Neuronal stem cell (in vitro differentiated cells): ENCODE results near the gene SLC6A18.
A peak's percentile ranks its signal among the peaks of the same experiment; 100 is the strongest.

Experiments
- DNase-seq: peaks from one replicate; pipeline ENCODE4 v3.0.0-alpha.2; 2013; ENCODE audit warnings: low spot score
- H2AFZ ChIP-seq: one replicate; pipeline ENCODE4 v1.6.1; 2013; ENCODE audit warnings: mild to moderate bottlenecking, low read length, inconsistent platforms
- H2AK5ac ChIP-seq: 2 replicates; pipeline ENCODE4 v1.6.1; 2013; ENCODE audit warnings: low read depth, mild to moderate bottlenecking, inconsistent platforms, low read length, moderate library complexity, mixed read lengths
- H2BK120ac ChIP-seq: 2 replicates; pipeline ENCODE4 v1.6.1; 2013; ENCODE audit warnings: low read depth, mild to moderate bottlenecking, inconsistent platforms, low read length, moderate library complexity, mixed read lengths
- H2BK12ac ChIP-seq: one replicate; pipeline ENCODE4 v1.6.1; 2013; ENCODE audit warnings: low read length, inconsistent platforms
- H2BK15ac ChIP-seq: 2 replicates; pipeline ENCODE4 v1.6.1; 2013; ENCODE audit warnings: mild to moderate bottlenecking, low read length, inconsistent platforms, mixed read lengths
- H2BK5ac ChIP-seq: one replicate; pipeline ENCODE4 v1.6.1; 2013; ENCODE audit warnings: inconsistent platforms, mild to moderate bottlenecking, low read length, moderate library complexity
- H3K14ac ChIP-seq: one replicate; pipeline ENCODE4 v1.6.1; 2013; ENCODE audit warnings: low read length, inconsistent platforms
- H3K18ac ChIP-seq: 2 replicates; pipeline ENCODE4 v1.6.1; 2013; ENCODE audit warnings: low read length, inconsistent platforms
- H3K23ac ChIP-seq: 2 replicates; pipeline ENCODE4 v1.6.1; 2013; ENCODE audit warnings: low read depth, mild to moderate bottlenecking, mixed read lengths, low read length, inconsistent platforms; ENCODE audit not compliant: poor library complexity
- H3K27ac ChIP-seq: replicated peaks from 3 replicates; pipeline ENCODE4 v1.5.1; 2013; ENCODE audit warnings: low read length, inconsistent platforms
- H3K27me3 ChIP-seq, 3 experiments: 2 replicates each; pipeline ENCODE4 v1.6.1; 2013; ENCODE audit warnings: low read length in 3 of 3, mild to moderate bottlenecking in 2 of 3, inconsistent platforms in 1 of 3, low read depth in 1 of 3, mixed read lengths in 1 of 3, moderate library complexity in 1 of 3; ENCODE audit not compliant: control insufficient read depth in 3 of 3, insufficient read depth in 3 of 3
- H3K36me3 ChIP-seq, 2 donors: replicated peaks in 1 of 2; 2 replicates each; pipeline ENCODE4 v1.6.1; 2013; ENCODE audit warnings: low read length in 2 of 2; ENCODE audit not compliant: control insufficient read depth in 2 of 2, insufficient read depth in 2 of 2
- H3K4ac ChIP-seq: 2 replicates; pipeline ENCODE4 v1.6.1; 2013; ENCODE audit warnings: inconsistent platforms, mild to moderate bottlenecking, low read length, moderate library complexity
- H3K4me1 ChIP-seq, 2 donors: 1 replicate in 1 of 2; 2 replicates in 1 of 2; pipeline ENCODE4 v1.6.1; 2013; ENCODE audit warnings: low read length in 2 of 2, low read depth in 1 of 2; ENCODE audit not compliant: control insufficient read depth in 2 of 2, insufficient read depth in 1 of 2
- H3K4me2 ChIP-seq: one replicate; pipeline ENCODE4 v1.6.1; 2013; ENCODE audit warnings: mild to moderate bottlenecking, low read length, inconsistent platforms; ENCODE audit not compliant: insufficient read depth, poor library complexity, severe bottlenecking
- H3K4me3 ChIP-seq, 2 donors: 2 replicates each; pipeline ENCODE4 v1.5.1; 2013; ENCODE audit warnings: low read length in 2 of 2, mild to moderate bottlenecking in 2 of 2, inconsistent platforms in 1 of 2, moderate library complexity in 1 of 2
- H3K79me1 ChIP-seq: one replicate; pipeline ENCODE4 v1.6.1; 2013; ENCODE audit warnings: low read depth, mild to moderate bottlenecking, inconsistent platforms, low read length, moderate library complexity
- H3K9ac ChIP-seq: one replicate; pipeline ENCODE4 v1.6.1; 2013; ENCODE audit warnings: mild to moderate bottlenecking, low read depth, low read length, inconsistent platforms; ENCODE audit not compliant: poor library complexity
- H3K9me3 ChIP-seq, 2 donors: replicated peaks in 1 of 2; 2 replicates each; pipeline versions ENCODE3 to v1.6.1; 2013; ENCODE audit warnings: low read length in 2 of 2, mild to moderate bottlenecking in 2 of 2, inconsistent platforms in 1 of 2, low read depth in 1 of 2, mixed read lengths in 1 of 2, moderate library complexity in 1 of 2; ENCODE audit not compliant: control insufficient read depth in 2 of 2, insufficient read depth in 1 of 2
- H4K8ac ChIP-seq: one replicate; pipeline ENCODE4 v1.6.1; 2013; ENCODE audit warnings: low read depth, mild to moderate bottlenecking, inconsistent platforms, low read length, moderate library complexity
- H4K91ac ChIP-seq: one replicate; pipeline ENCODE4 v1.6.1; 2013; ENCODE audit warnings: low read length, low read depth, mild to moderate bottlenecking, inconsistent platforms; ENCODE audit not compliant: poor library complexity
- WGBS, 2 donors: extraction: QIAGEN DNeasy Blood & Tissue Kit; methylation state at CpG; one replicate each; pipeline ENCODE4 v1.1.7; 2013; ENCODE audit warnings: missing lambda C conversion rate in 2 of 2, mixed read lengths in 1 of 2; ENCODE audit not compliant: insufficient read length in 2 of 2, insufficient replicate concordance in 1 of 2; ENCODE audit errors: extremely low coverage in 2 of 2; 5-methylcytosine and 5-hydroxymethylcytosine counted together

Gene SLC6A18

GRCh38 chr5:1262381-1262780 is 37.2 kb downstream of the SLC6A18 start:
- H3K36me3 ChIP-seq: peaks cover 0 to 22% of the 10 kb centered on the region in 2 donors
- no peak overlapping the region for H3K27ac ChIP-seq
- H3K18ac ChIP-seq: no peak overlapping the region
- H3K9me3 ChIP-seq: peaks cover 0 to 37% of the 10 kb centered on the region in 2 donors
- no peak overlapping the region for H2AFZ ChIP-seq
- H3K27me3 ChIP-seq: peaks cover 0 to 4% (median 0%) of the 10 kb centered on the region in 3 experiments
- H3K4me3 ChIP-seq: no peak overlapping the region
- no peak overlapping the region for H3K4me2 ChIP-seq
- no peak overlapping the region for H2BK5ac ChIP-seq
- no peak overlapping the region for H4K8ac ChIP-seq
- no peak overlapping the region for H3K23ac ChIP-seq
- no peak overlapping the region for H2BK12ac ChIP-seq
- peaks cover 0 to 1% of the 10 kb centered on the region in 2 donors for H3K4me1 ChIP-seq
- H3K4ac ChIP-seq: no peak overlapping the region
- H2BK120ac ChIP-seq: no peak overlapping the region
- H3K14ac ChIP-seq: no peak overlapping the region
- DNase-seq: peak; percentile 24
- no peak overlapping the region for H2AK5ac ChIP-seq
- H2BK15ac ChIP-seq: no peak overlapping the region
- H4K91ac ChIP-seq: no peak overlapping the region
- H3K9ac ChIP-seq: no peak overlapping the region
- WGBS, 2 donors: no CpG with 5 or more reads among the region's 1 CpG
- no peaks in the 10 kb centered on the region for H3K79me1 ChIP-seq

- Histone ChIP-seq H2AK5ac (no peak overlapping the region), H4K8ac (no peak overlapping the region), H3K14ac (no peak overlapping the region), H4K91ac (no peak overlapping the region), H2AFZ (no peak overlapping the region), H2BK15ac (no peak overlapping the region), H3K9ac (no peak overlapping the region), H3K36me3 (peaks cover 0 to 22% of the 10 kb centered on the region in 2 donors), H2BK120ac (no peak overlapping the region), H3K4me3 (no peak overlapping the region), H3K27me3 (no peaks in the 10 kb centered on the region), H3K4me2 (no peak overlapping the region), H3K18ac (no peak overlapping the region), H2BK5ac (no peak overlapping the region), H3K23ac (peak overlapping the region; percentile 50), H3K4ac (no peak overlapping the region), H3K27ac (no peak overlapping the region), H3K4me1 (peaks cover 0 to 1% of the 10 kb centered on the region in 2 donors), H3K79me1 (no peaks in the 10 kb centered on the region), H3K9me3 (peaks cover 0 to 39% of the 10 kb centered on the region in 2 donors), H2BK12ac (no peak overlapping the region)
- no CpG with 5 or more reads among the region's 18 CpGs for WGBS, 2 donors
- DNase-seq: no peak
Observed at GRCh38 chr5:1264211-1264610, 39.0 kb downstream of the SLC6A18 start.

- H3K9ac ChIP-seq: no peak overlapping the region
- no peak overlapping the region for H3K4me3 ChIP-seq
- H3K27ac ChIP-seq: no peak overlapping the region
- H2BK120ac ChIP-seq: no peak overlapping the region
- no peak overlapping the region for H3K23ac ChIP-seq
- peaks cover 0 to 37% of the 10 kb centered on the region in 2 donors for H3K9me3 ChIP-seq
- WGBS, 2 donors: no CpG with 5 or more reads among the region's 15 CpGs
- no peak overlapping the region for H2BK12ac ChIP-seq
- no peak overlapping the region for H3K18ac ChIP-seq
- no peak overlapping the region for H3K4ac ChIP-seq
- H2AK5ac ChIP-seq: no peak overlapping the region
- H3K36me3 ChIP-seq: peaks cover 0 to 21% of the 10 kb centered on the region in 2 donors
- no peak overlapping the region for H2BK15ac ChIP-seq
- peak overlapping the region; percentile 20 for H2BK5ac ChIP-seq
- H3K4me2 ChIP-seq: no peak overlapping the region
- no peak overlapping the region for H3K14ac ChIP-seq
- peaks cover 0 to under 1% of the 10 kb centered on the region in 2 donors for H3K4me1 ChIP-seq
- no peak overlapping the region for H2AFZ ChIP-seq
- H3K79me1 ChIP-seq: no peaks in the 10 kb centered on the region
- H4K91ac ChIP-seq: no peak overlapping the region
- no peak for DNase-seq
- H3K27me3 ChIP-seq: no peaks in the 10 kb centered on the region
- H4K8ac ChIP-seq: no peak overlapping the region
Observed at GRCh38 chr5:1265026-1265425, 39.8 kb downstream of the SLC6A18 start.

- Histone ChIP-seq H3K4ac (no peak overlapping the region), H2AFZ (no peak overlapping the region), H4K91ac (no peak overlapping the region), H2BK5ac (peak overlapping the region; percentile 56), H3K79me1 (no peaks in the 10 kb centered on the region), H2AK5ac (no peak overlapping the region), H3K9ac (no peak overlapping the region), H3K18ac (peak overlapping the region; percentile 9), H3K4me2 (no peak overlapping the region), H2BK12ac (no peak overlapping the region), H3K27me3 (no peaks in the 10 kb centered on the region), H3K36me3 (peaks cover 0 to 19% of the 10 kb centered on the region in 2 donors), H3K4me3 (no peak overlapping the region), H3K9me3 (peaks cover 0 to 31% of the 10 kb centered on the region in 2 donors), H3K27ac (no peak overlapping the region), H3K4me1 (no peaks in the 10 kb centered on the region), H3K23ac (peak overlapping the region; percentile 23), H3K14ac (peak overlapping the region; percentile 28), H2BK15ac (no peak overlapping the region), H4K8ac (peak overlapping the region; percentile 1), H2BK120ac (no peak overlapping the region)
- WGBS, 2 donors: no CpG with 5 or more reads among the region's 40 CpGs
- DNase-seq: no peak
Observed at GRCh38 chr5:1265461-1266455, 40.6 kb downstream of the SLC6A18 start.
